HG03460 (cell line): ENCODE results near the gene SPATA2.

Experiments
- ATAC-seq: cut with Tn5 transposase; IDR thresholded peaks from one replicate; pipeline ENCODE4 v1.9.1; 2021; ENCODE audit not compliant: unreplicated experiment

Gene SPATA2

DNA sequence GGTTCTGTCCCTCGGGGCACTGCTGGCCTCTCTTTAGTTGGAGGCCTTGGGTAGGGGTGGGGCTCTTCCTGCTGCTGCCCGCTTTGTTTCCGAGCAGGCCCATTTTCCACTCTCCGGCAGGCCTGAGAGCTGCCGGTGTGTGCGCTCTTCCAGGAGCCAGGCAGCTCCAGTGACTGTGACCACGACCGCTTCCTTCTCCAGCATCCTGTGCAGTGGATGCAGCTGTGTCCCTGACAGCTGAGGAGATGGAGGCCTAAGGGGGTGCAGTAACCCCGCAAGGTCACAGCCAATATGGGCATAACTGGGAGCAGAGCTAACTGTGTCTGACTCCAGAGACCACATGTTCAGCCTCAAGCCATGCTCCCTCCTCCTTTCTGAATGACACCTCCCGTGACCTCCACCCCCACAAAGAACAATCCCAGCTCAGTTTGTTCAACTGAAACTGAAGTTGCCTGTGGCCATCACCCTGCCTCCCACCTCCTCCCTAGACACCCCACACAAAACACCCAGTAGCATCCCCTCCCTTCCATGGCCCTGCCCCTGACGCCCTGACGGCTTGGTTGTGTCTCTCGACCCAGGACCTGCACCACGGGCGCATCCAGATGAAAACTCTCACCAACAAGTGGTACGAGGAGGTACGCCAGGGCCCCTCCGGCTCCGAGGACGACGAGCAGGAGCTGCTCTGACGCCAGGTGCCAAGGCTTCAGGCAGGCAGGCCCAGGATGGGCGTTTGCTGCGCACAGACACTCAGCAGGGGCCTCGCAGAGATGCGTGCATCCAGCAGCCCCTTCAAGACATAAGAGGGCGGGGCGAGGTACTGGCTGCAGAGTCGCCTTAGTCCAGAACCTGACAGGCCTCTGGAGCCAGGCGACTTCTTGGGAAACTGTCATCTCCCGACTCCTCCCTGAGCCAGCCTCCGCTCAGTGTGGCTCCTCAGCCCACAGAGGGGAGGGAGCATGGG, 27.8 kb downstream of the SPATA2 start:
- ATAC-seq: no peak

DNA sequence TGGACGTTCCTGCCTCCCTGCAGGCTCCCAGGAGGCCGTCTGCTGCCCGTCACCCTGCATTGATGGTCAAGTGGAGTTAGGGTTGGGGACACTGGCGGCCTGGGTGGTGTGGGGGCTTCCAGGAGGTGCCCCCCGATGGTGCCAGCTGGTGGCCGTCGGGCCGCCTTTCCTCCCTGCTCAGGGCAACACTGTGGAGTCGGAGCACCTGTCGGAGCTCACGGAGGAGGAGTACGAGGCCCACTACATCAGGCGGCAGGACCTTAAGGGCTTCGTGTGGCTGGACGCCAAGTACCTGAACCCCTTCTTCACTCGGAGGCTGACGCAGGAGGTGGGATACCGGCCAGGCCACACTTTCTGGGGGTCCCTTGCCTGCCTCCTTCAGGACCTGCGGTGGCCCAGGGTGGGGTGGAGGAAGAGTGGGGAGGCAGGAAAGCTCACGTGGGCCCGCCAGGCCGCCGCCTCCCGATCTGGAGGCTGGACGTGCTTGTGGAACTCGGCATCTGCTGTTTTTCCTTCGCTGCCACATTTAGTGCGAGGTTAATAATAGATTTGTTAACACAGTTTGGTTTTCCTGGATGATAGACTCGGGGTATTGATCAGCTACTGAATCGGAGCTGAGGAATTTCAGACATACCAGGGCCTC, 28.6 kb downstream of the SPATA2 start:
- ATAC-seq: no peak

DNA sequence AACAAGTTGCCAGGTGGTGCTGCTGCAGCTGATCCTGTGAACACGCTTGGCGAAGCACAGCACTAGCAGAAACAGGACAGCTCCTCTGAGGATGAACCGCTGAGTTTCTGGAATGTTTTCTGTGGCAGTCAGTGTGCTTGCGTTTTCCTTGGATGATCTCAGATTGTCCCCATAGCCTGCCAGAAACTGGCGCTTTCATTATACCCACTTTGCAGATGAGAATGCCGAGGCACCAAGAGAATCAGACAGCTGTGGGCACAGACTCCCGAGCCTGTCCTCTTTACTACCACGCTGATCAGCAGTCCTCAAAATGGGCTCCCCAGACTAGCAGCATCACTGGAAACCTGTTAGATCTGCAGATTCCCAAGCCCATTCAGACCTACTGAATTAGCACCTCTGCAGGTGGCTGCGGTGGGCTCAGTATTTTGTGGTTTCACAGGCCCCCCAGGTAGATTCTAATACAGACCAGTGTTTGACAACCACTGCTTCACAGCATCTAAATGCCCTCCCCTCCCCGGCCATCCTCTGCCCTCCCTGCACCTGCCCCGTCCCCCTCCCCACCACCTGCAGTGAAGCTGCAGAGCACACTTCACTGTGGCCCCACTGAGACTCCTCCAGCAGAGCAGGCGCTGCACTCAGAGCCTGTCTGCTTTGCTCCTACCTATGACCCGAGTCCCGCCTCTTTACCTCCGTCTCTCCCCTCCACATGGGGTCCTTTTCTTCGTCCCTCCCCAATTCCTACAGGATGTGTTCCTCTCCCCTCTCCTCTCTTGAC, 29.6 kb downstream of the SPATA2 start:
- no peak for ATAC-seq

DNA sequence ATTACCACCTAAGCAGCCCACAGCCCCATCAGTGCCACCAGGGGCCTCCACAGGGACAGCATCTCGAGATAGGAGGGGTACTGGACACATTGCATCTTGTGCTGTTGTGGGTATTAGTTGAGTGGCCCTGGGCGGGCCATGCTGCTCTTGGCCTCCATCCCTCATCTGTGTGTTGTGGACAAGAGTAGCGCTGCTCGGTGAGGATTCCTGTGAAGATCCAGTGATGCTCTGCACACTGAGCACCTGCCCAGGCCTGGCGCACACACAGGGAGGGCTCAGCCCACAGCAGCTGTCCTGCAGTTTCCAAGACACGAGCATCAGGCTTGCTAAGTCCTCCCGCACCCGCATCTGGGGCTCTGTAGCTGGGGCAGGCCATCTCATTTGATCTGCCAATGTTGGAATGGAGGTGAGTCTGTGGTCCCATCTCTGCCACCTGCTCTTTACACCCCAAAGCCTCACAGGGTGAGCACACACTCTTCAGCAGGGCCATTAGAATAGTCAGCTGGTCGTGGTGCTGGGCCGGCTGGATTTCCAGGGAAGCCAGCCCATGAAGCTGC, 32.0 kb downstream of the SPATA2 start:
- no peak for ATAC-seq

- no peak for ATAC-seq
Measured at GRCh38 chr20:49882171-49882970, 33.0 kb downstream of the SPATA2 start.

- ATAC-seq: no peak
Measured at GRCh38 chr20:49880724-49881445, 34.4 kb downstream of the SPATA2 start.

- ATAC-seq: no peak
Measured at GRCh38 chr20:49880177-49880576, 35.2 kb downstream of the SPATA2 start.

GRCh38 chr20:49878977-49879376, 36.4 kb downstream of the SPATA2 start:
- no peak for ATAC-seq

DNA sequence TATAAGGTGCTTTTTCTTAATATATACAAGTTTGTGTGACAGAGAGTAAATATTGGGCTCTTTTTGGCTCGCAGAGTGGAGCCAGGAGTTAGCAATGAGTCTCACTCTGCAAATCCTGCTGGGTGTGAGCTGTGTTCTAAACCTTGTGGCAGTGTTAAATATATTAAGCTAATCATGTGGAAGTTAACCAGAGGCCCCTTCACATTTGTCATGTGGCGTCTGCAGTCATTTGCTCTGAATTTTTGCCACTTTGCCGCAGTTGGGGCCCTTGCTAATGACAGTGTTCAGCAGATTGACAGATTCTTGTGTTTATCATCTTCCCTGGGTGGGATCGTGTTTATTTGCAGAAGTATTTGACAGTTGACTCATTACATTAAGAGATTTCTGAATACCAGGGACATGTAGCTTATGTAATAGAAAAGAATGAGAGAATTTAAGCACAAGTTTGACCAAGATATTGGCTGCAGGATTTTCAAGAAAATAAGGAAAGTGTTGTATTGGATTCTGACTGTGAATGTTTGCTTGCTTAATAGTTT, 37.9 kb downstream of the SPATA2 start:
- no peak for ATAC-seq

- no peak for ATAC-seq
Measured at GRCh38 chr20:49874696-49875095, 40.6 kb downstream of the SPATA2 start.

DNA sequence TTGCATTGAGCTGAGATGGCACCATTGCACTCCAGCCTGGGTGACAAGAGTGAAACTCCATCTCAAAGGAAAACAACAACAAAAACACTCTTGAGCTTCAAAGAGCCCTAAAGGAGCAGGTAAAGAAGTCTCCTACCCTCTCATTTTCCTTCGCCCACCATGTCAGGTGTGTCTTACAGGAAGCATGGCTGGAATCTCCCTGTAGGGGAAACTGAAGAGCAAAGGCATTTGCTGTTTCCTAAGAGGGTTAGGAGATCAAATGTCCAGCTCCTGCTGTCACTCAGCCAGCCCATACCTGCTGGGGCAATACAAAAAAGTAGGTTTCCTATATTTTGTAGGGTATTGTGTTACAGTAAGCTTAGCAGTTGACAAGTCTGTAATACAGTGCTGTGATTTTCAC, 43.3 kb downstream of the SPATA2 start:
- no peak for ATAC-seq

GRCh38 chr20:49871391-49871948, 43.9 kb downstream of the SPATA2 start:
- ATAC-seq: no peak

DNA sequence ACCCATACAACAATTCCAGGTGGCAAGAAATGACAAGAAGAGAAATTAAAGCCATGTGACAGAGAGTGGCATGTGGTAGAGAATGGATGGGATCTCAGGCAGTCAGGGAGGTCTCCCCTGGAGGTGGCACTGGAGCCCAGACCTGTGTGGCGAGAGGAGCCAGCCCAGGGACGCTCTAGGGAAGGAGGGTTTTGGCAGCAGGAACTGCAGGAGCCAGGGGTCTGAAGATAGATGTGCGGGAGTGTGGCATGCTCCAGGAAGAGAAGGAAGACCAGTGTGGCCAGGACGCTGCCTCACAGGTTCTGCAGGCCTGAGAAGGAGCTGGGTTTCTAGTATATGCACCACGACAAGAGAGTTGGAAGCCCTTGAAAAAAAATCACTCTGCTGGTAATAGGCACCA, 45.1 kb downstream of the SPATA2 start:
- no peak for ATAC-seq

GRCh38 chr20:49868964-49869363, 46.4 kb downstream of the SPATA2 start:
- no peak for ATAC-seq

- ATAC-seq: no peak
Measured at GRCh38 chr20:49868538-49868937, 46.8 kb downstream of the SPATA2 start.

GRCh38 chr20:49867453-49868215, 47.7 kb downstream of the SPATA2 start:
- no peak for ATAC-seq

GRCh38 chr20:49866051-49866450, 49.3 kb downstream of the SPATA2 start:
- no peak for ATAC-seq

DNA sequence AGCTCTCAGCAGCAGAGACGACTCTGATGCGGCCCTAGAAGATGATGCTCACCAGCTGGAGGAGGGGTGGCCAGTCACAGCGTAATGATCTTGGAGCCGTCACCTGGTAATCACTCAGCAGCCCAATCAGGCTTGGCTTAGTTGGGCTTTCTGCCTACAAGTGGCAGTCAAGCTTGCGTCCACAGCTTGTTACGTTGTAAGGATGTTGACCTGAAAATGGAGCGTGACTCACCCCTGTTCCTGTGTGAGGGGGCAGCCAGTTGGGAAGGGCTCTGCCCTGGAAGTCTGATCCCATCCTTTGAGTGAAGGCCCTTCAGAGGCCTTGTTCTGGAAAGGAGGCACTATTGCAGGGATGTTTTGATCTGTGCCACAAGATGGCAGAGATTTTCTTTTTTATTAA, 49.8 kb downstream of the SPATA2 start:
- no peak for ATAC-seq
